Spleen (tissue), 11 donors: ENCODE results near the gene SLN. TPM values are rescaled to one million over a fixed set of nuclear protein-coding genes. Genes with fewer than 3 reads are reported as not detected.

Experiments
- DNase-seq: peaks from one replicate; pipeline ENCODE4 v3.0.0-alpha.2; 2020
- H3K27ac ChIP-seq, 8 donors: fragments of 200-600 bp; sonication (generic) in 7 of 8; 1 replicate in 4 of 8; 2 replicates in 4 of 8; pipeline versions ENCODE4 v1.5.0 to v1.8.0; 2016 to 2021; ENCODE audit warnings: inconsistent platforms in 4 of 8, mild to moderate bottlenecking in 4 of 8, moderate library complexity in 1 of 8
- H3K27me3 ChIP-seq, 7 donors: fragments of 200-600 bp; sonication (generic) in 6 of 7; replicated peaks in 1 of 7; 1 replicate in 4 of 7; 2 replicates in 3 of 7; pipeline versions ENCODE4 v1.5.0 to v1.8.0; 2016 to 2021; ENCODE audit warnings: inconsistent platforms in 3 of 7, mild to moderate bottlenecking in 1 of 7
- H3K36me3 ChIP-seq, 6 donors: fragments of 200-600 bp; sonication (generic) in 5 of 6; 1 replicate in 4 of 6; 2 replicates in 2 of 6; pipeline versions ENCODE4 v1.5.0 to v1.8.0; 2016 to 2021; ENCODE audit warnings: inconsistent platforms in 2 of 6
- H3K4me1 ChIP-seq, 6 donors: fragments of 200-600 bp; sonication (generic) in 5 of 6; 1 replicate in 3 of 6; 2 replicates in 3 of 6; pipeline versions ENCODE4 v1.5.0 to v1.8.0; 2016 to 2021; ENCODE audit warnings: inconsistent platforms in 3 of 6
- H3K4me3 ChIP-seq, 8 donors: fragments of 200-600 bp; sonication (generic) in 7 of 8; 1 replicate in 4 of 8; 2 replicates in 4 of 8; pipeline versions ENCODE4 v1.5.0 to v1.8.0; 2016 to 2021; ENCODE audit warnings: inconsistent platforms in 4 of 8, mild to moderate bottlenecking in 4 of 8, moderate library complexity in 2 of 8
- H3K9me3 ChIP-seq, 8 donors: fragments of 200-600 bp; sonication (generic) in 7 of 8; 1 replicate in 4 of 8; 2 replicates in 4 of 8; pipeline versions ENCODE4 v1.5.0 to v1.8.0; 2016 to 2021; ENCODE audit warnings: inconsistent platforms in 4 of 8
- CTCF ChIP-seq, 11 experiments: fragments of 200-600 bp in 7 of 11; fragments of 450-650 bp in 4 of 11; sonication (generic) in 4 of 11; IDR thresholded peaks in 8 of 11; conservative IDR thresholded peaks in 3 of 11; 1 replicate in 7 of 11; 2 replicates in 4 of 11; pipeline versions ENCODE4 v1.4.0 to v1.8.0; 2016 to 2021; ENCODE audit warnings: antibody characterized with exemption in 11 of 11, inconsistent platforms in 4 of 11, mild to moderate bottlenecking in 1 of 11
- POLR2A ChIP-seq, 3 donors: fragments of 450-650 bp; IDR thresholded peaks; one replicate each; pipeline ENCODE4 v1.5.1; 2017; ENCODE audit warnings: antibody characterized with exemption in 3 of 3, mild to moderate bottlenecking in 1 of 3
- POLR2AphosphoS5 ChIP-seq, 3 donors: sonication (generic); formaldehyde crosslinking; IDR thresholded peaks; one replicate each; pipeline ENCODE4 v1.5.1; 2017; ENCODE audit warnings: antibody characterized with exemption in 3 of 3
- WGBS, 5 donors: extraction: QIAGEN DNeasy Blood & Tissue Kit in 3 of 5; methylation state at CpG; one replicate each; pipeline versions ENCODE4 v1.1.5 to v1.1.7; 2013 to 2018; 5-methylcytosine and 5-hydroxymethylcytosine counted together
- intact Hi-C: fragments of 100-400 bp; cut with DNase I; formaldehyde crosslinking; loops from one replicate; pipeline ENCODE4 v1.15.0; 2023; ENCODE audit warnings: low total_unique reads
- polyA plus RNA-seq, 3 donors: library from polyadenylated mRNA; stranded (reverse); fragments of 200-250 nt; gene quantifications; one replicate each; pipeline ENCODE4 v1.2.1, GENCODE V29; 2013
- total RNA-seq, 7 donors: library from RNA; depleted of rRNA in 3 of 7; stranded (reverse); fragments of >200 nt in 3 of 7; fragmentation: NEBNext Ultra II Directional in 4 of 7; extraction: Animal tissue kit (Norgen Biotek cat#: 25700) in 4 of 7; gene quantifications; one replicate each; pipeline versions ENCODE4 v1.1.0 to v1.2.1, GENCODE V29; 2016 to 2021
- donor health status: healthy with polysubstance abuse.
- donor health status: DM: no; HTN: no; CAD: no; lungs with moderate emphysema.
- donor health status: DM: no; HTN: no; CAD: no.
- donor health status: Bipolar disorder and iron deficiency.
- donor health status: healthy.
- donor health status: DM: no; HTN: no; CAD: no.
- donor health status: DM: yes; HTN: yes; CAD: no.

Gene SLN
- total and polyA plus RNA-seq, 10 donors = 0.09 to 0.86 (median 0.48) TPM; not detected in 6

DNA sequence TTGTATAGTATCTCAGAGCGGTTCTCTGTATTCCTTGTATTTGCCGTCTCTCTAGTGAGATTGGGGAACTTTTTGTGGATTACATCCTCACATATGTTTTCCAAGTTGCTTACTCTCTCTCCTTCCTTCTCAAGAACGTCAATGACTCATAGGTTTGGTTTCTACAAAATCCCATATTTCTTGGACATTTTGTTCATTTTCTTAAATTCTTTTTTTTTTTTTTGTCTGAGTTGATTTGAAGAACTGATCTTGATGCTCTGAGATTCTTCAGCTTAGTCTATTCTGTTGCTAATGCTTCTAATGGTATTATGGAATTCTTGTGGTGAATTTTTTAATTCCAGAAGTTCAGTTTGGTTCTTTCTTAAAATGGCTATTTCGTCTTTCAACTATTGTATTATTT lies 28.4 kb upstream of the SLN start:
- H3K36me3 ChIP-seq = no peaks in the 10 kb centered on the region
- H3K27me3 ChIP-seq = peaks cover 0 to 33% (median 0%) of the 10 kb centered on the region in 7 donors
- no peak overlapping the region for H3K4me3 ChIP-seq
- no peak overlapping the region for H3K27ac ChIP-seq
- TF ChIP-seq CTCF (IDR thresholded peaks at IDR 0.05 in 8 of 11, conservative IDR thresholded peaks at IDR 0.05 in 3 of 11) (no peak), POLR2AphosphoS5 (IDR thresholded peaks at IDR 0.05) (no peak), POLR2A (IDR thresholded peaks at IDR 0.05) (no peak)
- H3K9me3 ChIP-seq = peaks cover 0 to 3% (median 0%) of the 10 kb centered on the region in 8 donors
- intact Hi-C loops = no loop called here
- WGBS, 5 donors = 82 to 89% (median 84%) methylated on average over 4 of the region's 4 CpGs
- no peaks in the 10 kb centered on the region for H3K4me1 ChIP-seq
- DNase-seq = no peak

- Histone ChIP-seq H3K27ac (no peak overlapping the region), H3K4me1 (no peaks in the 10 kb centered on the region), H3K4me3 (no peak overlapping the region), H3K9me3 (peaks cover 0 to 3% (median 0%) of the 10 kb centered on the region in 8 donors), H3K36me3 (no peaks in the 10 kb centered on the region), H3K27me3 (peaks cover 0 to 7% (median 0%) of the 10 kb centered on the region in 7 donors)
- DNase-seq = no peak
- TF ChIP-seq POLR2A (IDR thresholded peaks at IDR 0.05) (no peak), POLR2AphosphoS5 (IDR thresholded peaks at IDR 0.05) (no peak), CTCF (IDR thresholded peaks at IDR 0.05 in 8 of 11, conservative IDR thresholded peaks at IDR 0.05 in 3 of 11) (no peak)
- intact Hi-C loops = no loop called here
- WGBS, 5 donors = 9 to 36% (median 30%) methylated on average over 1 of the region's 1 CpG
Observed at GRCh38 chr11:107736546-107736945, 24.7 kb upstream of the SLN start.

GRCh38 chr11:107733518-107733917 lies 21.7 kb upstream of the SLN start:
- Histone ChIP-seq H3K4me3 (no peak overlapping the region), H3K4me1 (no peaks in the 10 kb centered on the region), H3K9me3 (no peaks in the 10 kb centered on the region), H3K36me3 (no peaks in the 10 kb centered on the region), H3K27me3 (peaks cover 0 to 4% (median 0%) of the 10 kb centered on the region in 7 donors), H3K27ac (no peak overlapping the region)
- intact Hi-C loops = no loop called here
- 92 to 100% (median 94%) methylated on average over 3 of the region's 3 CpGs for WGBS, 5 donors
- DNase-seq = no peak
- TF ChIP-seq CTCF (IDR thresholded peaks at IDR 0.05 in 8 of 11, conservative IDR thresholded peaks at IDR 0.05 in 3 of 11) = no peak
- TF ChIP-seq POLR2A (IDR thresholded peaks at IDR 0.05) = no peak
- no peak for TF ChIP-seq POLR2AphosphoS5 (IDR thresholded peaks at IDR 0.05)

GRCh38 chr11:107732689-107733051 lies 20.8 kb upstream of the SLN start:
- intact Hi-C loops = no loop called here

More at GRCh38 chr11:107732689-107733051, 20.8 kb upstream of the SLN start:
- no peak overlapping the region for H3K4me3 ChIP-seq
- no peak for DNase-seq
- no peak for TF ChIP-seq POLR2A (IDR thresholded peaks at IDR 0.05)
- TF ChIP-seq POLR2AphosphoS5 (IDR thresholded peaks at IDR 0.05) = no peak
- no peak for TF ChIP-seq CTCF (IDR thresholded peaks at IDR 0.05 in 8 of 11, conservative IDR thresholded peaks at IDR 0.05 in 3 of 11)
- H3K4me1 ChIP-seq = no peaks in the 10 kb centered on the region
- no peak overlapping the region for H3K27ac ChIP-seq
- peaks cover 0 to 6% (median 0%) of the 10 kb centered on the region in 7 donors for H3K27me3 ChIP-seq
- H3K9me3 ChIP-seq = no peaks in the 10 kb centered on the region
- 87 to 93% (median 92%) methylated on average over 10 of the region's 10 CpGs for WGBS, 5 donors
- H3K36me3 ChIP-seq = no peaks in the 10 kb centered on the region
